Measurements from ENCODE around the gene GGTLC1. TPM values are rescaled to one million over a fixed set of nuclear protein-coding genes. Genes with fewer than 3 reads are reported as not detected.

Gene GGTLC1
- total and polyA plus RNA-seq, 2 of the 8 experiments (the other 6 are each of a cell fraction or from before 2014, with no cell fraction given) = not detected

- Histone ChIP-seq H3K4me3 (ENCODE audit: extremely low read depth in 1 of 4, insufficient read depth in 2 of 4, low read depth in 3 of 4, low read length in 4 of 4) (no peak overlapping the region), H3K56ac (replicated peaks; ENCODE audit: insufficient read length, low read depth, low read length) (no peak overlapping the region), H3K79me1 (ENCODE audit: low read depth, low read length) (no peaks in the 10 kb centered on the region), H3K27me3 (replicated peaks in 1 of 4; ENCODE audit: control insufficient read depth in 3 of 4, extremely low read depth in 1 of 4, insufficient read depth in 3 of 4, low read length in 3 of 4) (no peaks in the 10 kb centered on the region), H2BK5ac (ENCODE audit: low read depth, low read length) (no peak overlapping the region), H4K5ac (ENCODE audit: insufficient read length, low read depth, low read length) (no peak overlapping the region), H3K18ac (ENCODE audit: extremely low read depth, low read length) (no peak overlapping the region), H4K91ac (replicated peaks; ENCODE audit: insufficient read length, low read length) (no peak overlapping the region), H3K79me2 (ENCODE audit: control insufficient read depth in 1 of 2, insufficient read depth in 2 of 2, low read length in 2 of 2) (no peaks in the 10 kb centered on the region), H3K14ac (ENCODE audit: insufficient read length) (no peak overlapping the region), H3K4ac (replicated peaks; ENCODE audit: insufficient read length, low read depth, low read length) (no peak overlapping the region), H3K9ac (replicated peaks in 1 of 4; ENCODE audit: extremely low read depth in 1 of 4, low read depth in 3 of 4, low read length in 3 of 4) (no peak overlapping the region), H3K4me2 (ENCODE audit: insufficient read depth in 1 of 2, low read depth in 2 of 2, low read length in 2 of 2) (no peak overlapping the region), H3K23ac (ENCODE audit: insufficient read length) (no peak overlapping the region), H2AFZ (ENCODE audit: low read length) (no peak overlapping the region), H4K8ac (ENCODE audit: extremely low read depth, insufficient read depth, low read length) (no peak overlapping the region), H3K23me2 (ENCODE audit: low read depth, low read length) (peaks cover 9% of the 10 kb centered on the region; the same call in 1 of the 2 replicates), H3K4me1 (replicated peaks in 1 of 4; ENCODE audit: control insufficient read depth in 3 of 4, insufficient read depth in 4 of 4, low read length in 3 of 4) (no peaks in the 10 kb centered on the region), H3K27ac (ENCODE audit: low read depth, low read length) (no peak overlapping the region), H3K9me3 (ENCODE audit: insufficient read depth in 2 of 2, low read depth in 1 of 2, low read length in 1 of 2) (peaks cover 0 to 4% of the 10 kb centered on the region in 2 experiments; a peak in 2 of 4 replicates), H2AK5ac (ENCODE audit: low read depth, low read length) (no peak overlapping the region), H3K36me3 (ENCODE audit: control insufficient read depth in 2 of 4, insufficient read depth in 4 of 4, low read length in 3 of 4) (no peaks in the 10 kb centered on the region), H2BK12ac (ENCODE audit: low read depth, low read length) (no peak overlapping the region), H2BK20ac (ENCODE audit: low read length) (no peak overlapping the region), H2BK120ac (replicated peaks; ENCODE audit: low read depth, low read length) (no peak overlapping the region), H4K20me1 (replicated peaks in 1 of 2; ENCODE audit: control insufficient read depth in 1 of 2, insufficient read depth in 2 of 2, low read length in 2 of 2) (no peaks in the 10 kb centered on the region), H2BK15ac (ENCODE audit: low read length) (no peak overlapping the region)
- POLR2A ChIA-PET (ENCODE audit: partially characterized antibody) = no interaction called here
- DNase-seq (ENCODE audit: low read depth in 1 of 2, low spot score in 2 of 2) (no peak), FAIRE-seq (no peak)
- CTCF ChIA-PET (ENCODE audit: partially characterized antibody) = interaction anchor here (1.0 to 1.3 kb wide), 2 partner anchors 210 to 271 kb away, joined by 3 to 4 read pairs; no protein-coding TSS in a partner anchor
- TF ChIP-seq MAFK (IDR thresholded peaks at IDR 0.05; ENCODE audit: low read depth, low read length) (no peak), CTBP2 (IDR thresholded peaks at IDR 0.05; ENCODE audit: borderline replicate concordance, insufficient read depth, insufficient read length, low read length) (no peak), JUN (IDR thresholded peaks at IDR 0.05; ENCODE audit: low read depth, low read length) (no peak), FOSL1 (IDR thresholded peaks at IDR 0.05; ENCODE audit: insufficient read depth, low read depth, low read length) (no peak), CEBPB (IDR thresholded peaks at IDR 0.05; ENCODE audit: low read depth, low read length) (no peak), EP300 (IDR thresholded peaks at IDR 0.05; ENCODE audit: borderline replicate concordance in 1 of 2, low read depth in 2 of 2, low read length in 2 of 2) (no peak), HDAC6 (IDR thresholded peaks at IDR 0.05; ENCODE audit: low read depth, low read length) (no peak), SIN3A (conservative IDR thresholded peaks at IDR 0.05 in 1 of 2, IDR thresholded peaks at IDR 0.05 in 1 of 2; ENCODE audit: low read depth in 1 of 2, low read length in 2 of 2) (no peak), HDAC2 (IDR thresholded peaks at IDR 0.05; ENCODE audit: borderline replicate concordance in 1 of 2, low read depth in 2 of 2, low read length in 2 of 2) (no peak), SUZ12 (IDR thresholded peaks at IDR 0.05; ENCODE audit: low read length) (no peak), GABPA (IDR thresholded peaks at IDR 0.05; ENCODE audit: borderline replicate concordance, insufficient read depth, low read length) (no peak), MAX (IDR thresholded peaks at IDR 0.05) (no peak), SRF (IDR thresholded peaks at IDR 0.05; ENCODE audit: low read depth, low read length) (no peak)
Measured at GRCh38 chr20:23939641-23940040, 48.9 kb downstream of the GGTLC1 start.

All from H1 (cell line).